K562 (cell line): ENCODE results near the gene KAT7. TPM values are rescaled to one million over a fixed set of nuclear protein-coding genes. Genes with fewer than 3 reads are reported as not detected.

Source experiments
- CC2D1A ChIP-seq: fragments of 450-650 bp; IDR thresholded peaks from 2 replicates; pipeline ENCODE4 v1.6.1; 2017; ENCODE audit warnings: mild to moderate bottlenecking
- DDX20 ChIP-seq: fragments of 450-650 bp; IDR thresholded peaks from 2 replicates; pipeline ENCODE4 v1.6.1; 2016; ENCODE audit warnings: missing genetic modification characterization, low read depth, mild to moderate bottlenecking, missing compliant biosample characterization, moderate library complexity
- ELK3 ChIP-seq: fragments of 450-650 bp; formaldehyde crosslinking; IDR thresholded peaks from 2 replicates; pipeline ENCODE4 v1.4.0; 2020; ENCODE audit warnings: mild to moderate bottlenecking
- FOXM1 ChIP-seq, 2 experiments: fragments of 450-650 bp in 1 of 2; sonication (generic) in 1 of 2; formaldehyde crosslinking in 1 of 2; IDR thresholded peaks; 2 replicates each; pipeline versions ENCODE4 v1.6.1 to v1.9.0; 2017 to 2022; ENCODE audit warnings: low read depth in 2 of 2, mild to moderate bottlenecking in 2 of 2, missing genetic modification reagents in 1 of 2, moderate library complexity in 1 of 2
- HIVEP1 ChIP-seq: fragments of 250-450 bp; sonication (Bioruptor Pico); IDR thresholded peaks from 2 replicates; pipeline ENCODE4 v1.4.0; 2020; ENCODE audit warnings: mild to moderate bottlenecking
- LCOR ChIP-seq: sonication (generic); formaldehyde crosslinking; IDR thresholded peaks from 2 replicates; pipeline ENCODE4 v1.8.0; 2022; ENCODE audit warnings: mild to moderate bottlenecking, missing genetic modification reagents
- MITF ChIP-seq: IDR thresholded peaks from 2 replicates; pipeline ENCODE4 v1.6.1; 2014; ENCODE audit warnings: antibody characterized with exemption
- RBBP5 ChIP-seq: fragments of 200-600 bp; sonication (generic); IDR thresholded peaks from 2 replicates; pipeline ENCODE4 v1.6.1; 2012; ENCODE audit warnings: borderline replicate concordance, mild to moderate bottlenecking, low read length, control low read depth, inconsistent platforms; ENCODE audit not compliant: insufficient read depth, poor library complexity, severe bottlenecking
- RERE ChIP-seq: sonication (generic); formaldehyde crosslinking; IDR thresholded peaks from 2 replicates; pipeline ENCODE4 v1.8.0; 2023; ENCODE audit warnings: missing genetic modification reagents, mild to moderate bottlenecking, borderline replicate concordance
- XRCC3 ChIP-seq: fragments of 450-650 bp; IDR thresholded peaks from 2 replicates; pipeline ENCODE4 v1.6.1; 2017; ENCODE audit warnings: mild to moderate bottlenecking, moderate library complexity
- ZNF507 ChIP-seq: conservative IDR thresholded peaks from 2 replicates; pipeline ENCODE4 v1.6.1; 2017; ENCODE audit warnings: missing genetic modification characterization, missing compliant biosample characterization
- ZNF77 ChIP-seq: fragments of 250-450 bp; sonication (Bioruptor Pico); IDR thresholded peaks from 2 replicates; pipeline ENCODE4 v1.5.0; 2020
- ZSCAN32 ChIP-seq: fragments of 450-650 bp; formaldehyde crosslinking; IDR thresholded peaks from 2 replicates; pipeline ENCODE4 v1.4.0; 2020; ENCODE audit warnings: mild to moderate bottlenecking, moderate library complexity
- polyA plus RNA-seq, 8 experiments: library from polyadenylated mRNA; depleted of rRNA in 4 of 8; stranded (reverse) in 5 of 8; unstranded in 3 of 8; fragments of >200 nt; fragmentation: Nextera tagmentation in 2 of 8; fragmentation: Illumina TruSeq in 1 of 8; extraction: Ambion mirVana in 2 of 8; extraction: Trizol in 1 of 8; gene quantifications; 2 replicates each; pipeline versions ENCODE4 v1.2.1 to v1.2.3, GENCODE V29; 2011 to 2014; ENCODE audit warnings: inconsistent platforms in 1 of 8, missing spikeins in 1 of 8
- total RNA-seq, 7 experiments: library from RNA; depleted of rRNA in 6 of 7; stranded (reverse); fragments of >200 nt in 6 of 7; fragmentation: Illumina TruSeq in 2 of 7; extraction: Trizol in 2 of 7; gene quantifications; 2 replicates each; pipeline versions ENCODE4 v1.2.1 to v1.2.3, GENCODE V29; 2011 to 2021; ENCODE audit warnings: low replicate concordance in 1 of 7
- TF ChIP-seq, protein P1 (sequence below), 2 experiments: fragments of 150-350 bp in 1 of 2; IDR thresholded peaks; 2 replicates each; pipeline ENCODE4 v1.6.1; 2012 to 2016; ENCODE audit warnings: low read depth in 2 of 2, low read length in 2 of 2, mild to moderate bottlenecking in 1 of 2, moderate library complexity in 1 of 2
- TF ChIP-seq, protein P2 (sequence below): fragments of 250-450 bp; sonication (Bioruptor Pico); IDR thresholded peaks from 2 replicates; pipeline ENCODE4 v1.8.0; 2022; ENCODE audit warnings: moderate library complexity, mild to moderate bottlenecking, inconsistent platforms

The KAT7 gene
- total and polyA plus RNA-seq, 9 of the 15 experiments (the other 6 are each of a cell fraction or from before 2014, with no cell fraction given): 10.8 to 57.3 (median 34.8) TPM

DNA sequence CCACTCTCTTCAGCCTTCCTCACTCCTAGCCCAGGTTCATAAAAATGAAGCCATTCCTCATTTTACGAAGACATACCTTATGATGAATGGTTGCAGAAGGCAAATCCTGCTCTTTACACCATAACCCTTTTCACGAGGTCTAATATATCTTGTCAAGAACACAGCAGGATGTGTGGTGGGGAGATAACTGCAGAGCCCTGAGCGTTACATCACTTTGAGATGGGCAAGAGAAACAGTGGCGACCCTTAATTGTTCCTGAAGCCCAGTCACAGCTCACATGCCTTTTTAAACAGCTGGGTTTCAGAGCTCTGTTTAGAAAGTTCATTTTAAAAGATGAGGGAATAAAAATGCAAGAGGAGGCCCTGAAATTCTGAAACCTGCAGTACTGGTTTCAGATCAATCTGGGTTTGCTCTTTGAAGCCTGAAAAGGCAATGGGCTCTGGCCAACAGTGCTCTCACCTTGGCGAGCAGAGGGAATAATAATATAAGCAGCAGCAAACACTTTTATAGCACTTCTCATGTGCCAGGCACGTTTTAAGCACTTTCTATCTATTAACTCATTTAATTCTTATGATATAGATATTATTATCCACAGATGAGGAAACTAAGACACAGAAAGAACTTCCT, 27.4 kb upstream of the KAT7 start (continued):
- TF ChIP-seq, protein P1, sequence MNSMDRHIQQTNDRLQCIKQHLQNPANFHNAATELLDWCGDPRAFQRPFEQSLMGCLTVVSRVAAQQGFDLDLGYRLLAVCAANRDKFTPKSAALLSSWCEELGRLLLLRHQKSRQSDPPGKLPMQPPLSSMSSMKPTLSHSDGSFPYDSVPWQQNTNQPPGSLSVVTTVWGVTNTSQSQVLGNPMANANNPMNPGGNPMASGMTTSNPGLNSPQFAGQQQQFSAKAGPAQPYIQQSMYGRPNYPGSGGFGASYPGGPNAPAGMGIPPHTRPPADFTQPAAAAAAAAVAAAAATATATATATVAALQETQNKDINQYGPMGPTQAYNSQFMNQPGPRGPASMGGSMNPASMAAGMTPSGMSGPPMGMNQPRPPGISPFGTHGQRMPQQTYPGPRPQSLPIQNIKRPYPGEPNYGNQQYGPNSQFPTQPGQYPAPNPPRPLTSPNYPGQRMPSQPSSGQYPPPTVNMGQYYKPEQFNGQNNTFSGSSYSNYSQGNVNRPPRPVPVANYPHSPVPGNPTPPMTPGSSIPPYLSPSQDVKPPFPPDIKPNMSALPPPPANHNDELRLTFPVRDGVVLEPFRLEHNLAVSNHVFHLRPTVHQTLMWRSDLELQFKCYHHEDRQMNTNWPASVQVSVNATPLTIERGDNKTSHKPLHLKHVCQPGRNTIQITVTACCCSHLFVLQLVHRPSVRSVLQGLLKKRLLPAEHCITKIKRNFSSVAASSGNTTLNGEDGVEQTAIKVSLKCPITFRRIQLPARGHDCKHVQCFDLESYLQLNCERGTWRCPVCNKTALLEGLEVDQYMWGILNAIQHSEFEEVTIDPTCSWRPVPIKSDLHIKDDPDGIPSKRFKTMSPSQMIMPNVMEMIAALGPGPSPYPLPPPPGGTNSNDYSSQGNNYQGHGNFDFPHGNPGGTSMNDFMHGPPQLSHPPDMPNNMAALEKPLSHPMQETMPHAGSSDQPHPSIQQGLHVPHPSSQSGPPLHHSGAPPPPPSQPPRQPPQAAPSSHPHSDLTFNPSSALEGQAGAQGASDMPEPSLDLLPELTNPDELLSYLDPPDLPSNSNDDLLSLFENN (IDR thresholded peaks at IDR 0.05; ENCODE audit: low read depth in 2 of 2, low read length in 2 of 2): no peak
- peak; percentile 88 for TF ChIP-seq MITF
- TF ChIP-seq ZNF77 (CRISPR knock-in tag): no peak
- peak; percentile 60 for TF ChIP-seq FOXM1 (IDR thresholded peaks at IDR 0.05; ENCODE audit: low read depth)
- no peak for TF ChIP-seq FOXM1 (CRISPR knock-in tag; IDR thresholded peaks at IDR 0.05; ENCODE audit: low read depth)
- TF ChIP-seq RBBP5: no peak
- no peak for TF ChIP-seq ZSCAN32 (CRISPR knock-in tag)
- TF ChIP-seq, protein P2, sequence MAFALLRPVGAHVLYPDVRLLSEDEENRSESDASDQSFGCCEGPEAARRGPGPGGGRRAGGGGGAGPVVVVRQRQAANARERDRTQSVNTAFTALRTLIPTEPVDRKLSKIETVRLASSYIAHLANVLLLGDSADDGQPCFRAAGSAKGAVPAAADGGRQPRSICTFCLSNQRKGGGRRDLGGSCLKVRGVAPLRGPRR (CRISPR knock-in tag): no peak
- TF ChIP-seq HIVEP1 (CRISPR knock-in tag): no peak
- peak; percentile 65; the same call in 1 of the 2 replicates for TF ChIP-seq LCOR
- TF ChIP-seq RERE (CRISPR knock-in tag): no peak
- no peak for TF ChIP-seq ELK3
- no peak for TF ChIP-seq XRCC3
- no peak for TF ChIP-seq DDX20 (tag)
- TF ChIP-seq ZNF507: no peak
- no peak for TF ChIP-seq CC2D1A
